Breast epithelium (tissue), 4 donors: ENCODE measurements around the gene STAM2. TPM values are rescaled to one million over a fixed set of nuclear protein-coding genes. Genes with fewer than 3 reads are reported as not detected.

ENCODE experiments used
- DNase-seq, 2 donors: peaks; one replicate each; pipeline ENCODE4 v3.0.0-alpha.2; 2019; ENCODE audit warnings: low spot score in 2 of 2
- H3K27ac ChIP-seq, 2 donors: fragments of 200-600 bp; sonication (generic) in 1 of 2; one replicate each; pipeline ENCODE4 v1.5.1; 2016 to 2019; ENCODE audit warnings: mild to moderate bottlenecking in 1 of 2
- H3K27me3 ChIP-seq, 2 donors: fragments of 200-600 bp; sonication (generic) in 1 of 2; one replicate each; pipeline versions ENCODE4 v1.5.1 to v1.6.0; 2017 to 2019; ENCODE audit warnings: control low read depth in 1 of 2, mild to moderate bottlenecking in 1 of 2
- H3K36me3 ChIP-seq: fragments of 200-600 bp; one replicate; pipeline ENCODE4 v1.5.1; 2019
- H3K4me1 ChIP-seq, 2 donors: fragments of 200-600 bp; sonication (generic); one replicate each; pipeline ENCODE4 v1.5.1; 2016 to 2019; ENCODE audit warnings: control low read depth in 1 of 2
- H3K4me3 ChIP-seq, 3 donors: fragments of 200-600 bp; sonication (generic); 1 replicate in 2 of 3; 2 replicates in 1 of 3; pipeline ENCODE4 v1.5.1; 2016 to 2019; ENCODE audit warnings: mild to moderate bottlenecking in 3 of 3, moderate library complexity in 2 of 3
- H3K9me3 ChIP-seq, 2 donors: fragments of 200-600 bp; sonication (generic) in 1 of 2; one replicate each; pipeline ENCODE4 v1.5.1; 2016 to 2019; ENCODE audit warnings: control low read depth in 1 of 2
- POLR2A ChIP-seq: fragments of 450-650 bp; IDR thresholded peaks from one replicate; pipeline ENCODE4 v1.6.1; 2016; ENCODE audit warnings: antibody characterized with exemption, mild to moderate bottlenecking, moderate library complexity
- POLR2AphosphoS5 ChIP-seq, 3 donors: sonication (generic); formaldehyde crosslinking; IDR thresholded peaks; one replicate each; pipeline ENCODE4 v1.6.1; 2017; ENCODE audit warnings: antibody characterized with exemption in 3 of 3
- intact Hi-C: fragments of 100-400 bp; cut with DNase I; formaldehyde crosslinking; loops from one replicate; pipeline ENCODE4 v1.15.1; 2023; ENCODE audit warnings: low total_unique reads
- total RNA-seq, 3 donors: library from RNA; depleted of rRNA; stranded (reverse); fragments of >200 nt; gene quantifications; one replicate each; pipeline ENCODE4 v1.1.0, GENCODE V29; 2016
- TF ChIP-seq, protein P1 (sequence below), 3 donors: fragments of 450-650 bp; IDR thresholded peaks; one replicate each; pipeline ENCODE4 v1.5.1; 2016 to 2017; ENCODE audit warnings: antibody characterized with exemption in 3 of 3, mild to moderate bottlenecking in 3 of 3, moderate library complexity in 3 of 3

The STAM2 gene
- 10 to 100 TPM; 31.4 to 73.8 (median 44.6) TPM for total RNA-seq

DNA sequence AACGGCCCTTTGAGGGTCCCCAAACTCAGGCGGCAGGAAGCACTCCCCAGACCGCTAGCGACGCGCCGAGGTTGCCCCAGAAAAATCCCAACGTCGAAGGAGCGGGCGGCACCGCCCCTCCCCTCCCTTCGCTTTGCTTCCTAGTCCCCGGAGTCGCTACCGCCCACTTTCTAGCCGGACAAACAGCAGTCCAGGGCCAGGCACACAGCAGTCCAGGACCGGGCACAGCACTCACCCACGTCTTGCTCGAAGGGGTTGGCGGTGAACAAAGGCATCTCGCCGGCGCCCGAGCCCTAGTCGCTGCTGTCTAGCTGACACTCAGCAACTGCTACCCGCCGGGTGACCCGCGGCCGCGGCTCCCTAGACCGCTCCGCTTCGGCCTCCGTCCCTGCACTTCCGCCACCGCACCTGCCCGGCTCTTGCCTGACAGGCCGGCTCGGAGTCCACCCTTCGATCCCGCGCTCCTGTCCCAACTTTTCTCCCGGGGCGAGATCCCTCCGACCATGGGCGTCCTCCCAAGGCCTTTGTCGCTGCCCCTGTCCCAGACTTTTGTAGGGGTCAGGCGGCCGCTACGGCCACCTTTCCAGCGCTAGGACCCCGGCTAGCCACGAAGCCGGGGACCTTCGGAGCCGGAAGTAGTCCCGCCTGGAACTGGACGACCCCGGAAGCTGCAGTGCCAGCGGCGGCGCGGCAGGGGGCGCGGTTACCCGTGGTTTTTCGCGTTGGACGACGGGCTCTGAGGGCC is at the start of gene STAM2:
TSS of gene STAM2 (minus strand) at position 396 of the 745 bp plus-strand sequence. CDS start at position 275, 121 bp downstream.
- Histone ChIP-seq H3K27ac (peak within 1 kb of the TSS; percentile 97), H3K36me3 (no peaks in the 10 kb centered on the region), H3K4me3 (peak within 1 kb of the TSS; percentile 80 to 87 (median 82)), H3K4me1 (peaks cover 0 to 4% of the 10 kb centered on the region in 2 donors), H3K27me3 (no peaks in the 10 kb centered on the region), H3K9me3 (no peaks in the 10 kb centered on the region)
- TF ChIP-seq POLR2A (peak; percentile 63), POLR2AphosphoS5 (IDR thresholded peaks at IDR 0.05) (peak; percentile 63 to 94 (median 80))
- TF ChIP-seq, protein P1, sequence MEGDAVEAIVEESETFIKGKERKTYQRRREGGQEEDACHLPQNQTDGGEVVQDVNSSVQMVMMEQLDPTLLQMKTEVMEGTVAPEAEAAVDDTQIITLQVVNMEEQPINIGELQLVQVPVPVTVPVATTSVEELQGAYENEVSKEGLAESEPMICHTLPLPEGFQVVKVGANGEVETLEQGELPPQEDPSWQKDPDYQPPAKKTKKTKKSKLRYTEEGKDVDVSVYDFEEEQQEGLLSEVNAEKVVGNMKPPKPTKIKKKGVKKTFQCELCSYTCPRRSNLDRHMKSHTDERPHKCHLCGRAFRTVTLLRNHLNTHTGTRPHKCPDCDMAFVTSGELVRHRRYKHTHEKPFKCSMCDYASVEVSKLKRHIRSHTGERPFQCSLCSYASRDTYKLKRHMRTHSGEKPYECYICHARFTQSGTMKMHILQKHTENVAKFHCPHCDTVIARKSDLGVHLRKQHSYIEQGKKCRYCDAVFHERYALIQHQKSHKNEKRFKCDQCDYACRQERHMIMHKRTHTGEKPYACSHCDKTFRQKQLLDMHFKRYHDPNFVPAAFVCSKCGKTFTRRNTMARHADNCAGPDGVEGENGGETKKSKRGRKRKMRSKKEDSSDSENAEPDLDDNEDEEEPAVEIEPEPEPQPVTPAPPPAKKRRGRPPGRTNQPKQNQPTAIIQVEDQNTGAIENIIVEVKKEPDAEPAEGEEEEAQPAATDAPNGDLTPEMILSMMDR (IDR thresholded peaks at IDR 0.05): peak; percentile 88 to 95 (median 90)
- DNase-seq: peak; percentile 85 to 93
- intact Hi-C loops: no loop called here

DNA sequence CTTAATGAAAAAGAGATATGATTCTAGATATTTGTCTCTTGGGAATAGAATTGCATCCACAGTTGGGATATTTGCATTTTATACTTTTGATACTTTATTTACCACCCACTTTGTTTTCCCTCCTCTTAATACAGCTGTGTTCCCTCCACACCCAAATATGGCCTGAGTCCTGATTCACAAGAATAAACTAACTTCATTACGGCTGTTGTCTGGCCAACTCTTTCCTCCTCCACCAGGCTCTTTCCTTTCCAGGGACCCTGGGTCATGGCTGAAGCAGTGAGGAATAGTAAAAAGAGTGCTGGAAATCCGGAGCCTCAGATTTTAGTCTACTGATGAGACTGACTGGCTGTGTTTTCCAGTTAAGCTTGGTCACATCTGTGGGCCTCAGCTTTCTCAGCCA is 48.4 kb upstream of the STAM2 start:
- Histone ChIP-seq H3K27me3 (no peaks in the 10 kb centered on the region), H3K9me3 (no peaks in the 10 kb centered on the region), H3K4me3 (no peak overlapping the region), H3K4me1 (peaks cover 0 to 14% of the 10 kb centered on the region in 2 donors), H3K27ac (peak overlapping the region; percentile 55 to 59), H3K36me3 (no peaks in the 10 kb centered on the region)
- intact Hi-C loops: no loop called here
- no peak for DNase-seq
- no peak for TF ChIP-seq POLR2A
- TF ChIP-seq, protein P1 (IDR thresholded peaks at IDR 0.05): no peak
- no peak for TF ChIP-seq POLR2AphosphoS5 (IDR thresholded peaks at IDR 0.05)

DNA sequence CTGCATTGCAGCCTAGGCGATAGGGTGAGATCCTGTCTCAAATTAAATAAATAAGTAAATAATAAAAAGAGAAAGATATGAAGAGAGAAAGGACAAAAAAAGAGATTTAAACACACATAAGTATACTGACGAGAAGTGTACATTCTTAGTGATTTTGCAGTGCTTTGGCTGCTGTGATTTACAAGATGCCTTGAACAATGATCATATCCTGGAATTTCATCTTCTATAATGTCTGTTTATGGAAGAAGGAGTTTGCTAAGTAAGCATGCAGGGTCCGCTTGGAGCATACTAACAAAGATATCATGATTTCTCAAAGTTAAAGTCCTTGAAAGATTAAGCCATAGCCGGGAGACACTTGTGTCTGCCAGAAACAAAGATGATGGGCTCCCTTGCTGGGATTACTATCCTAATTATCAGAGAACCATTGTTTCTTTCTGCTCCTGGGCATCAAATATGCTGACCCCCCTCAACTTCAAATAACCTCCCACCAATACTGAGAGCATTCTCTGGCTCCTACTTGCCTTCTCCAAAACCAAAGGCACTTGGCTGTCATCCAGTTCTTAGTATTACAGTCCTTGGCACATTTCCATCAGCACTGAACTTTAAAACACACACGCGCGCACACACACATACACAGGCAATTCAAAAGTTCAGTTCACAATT is 47.5 kb upstream of the STAM2 start:
- Histone ChIP-seq H3K4me3 (no peak overlapping the region), H3K27ac (no peak overlapping the region), H3K9me3 (no peaks in the 10 kb centered on the region), H3K4me1 (peaks cover 0 to 14% of the 10 kb centered on the region in 2 donors), H3K27me3 (no peaks in the 10 kb centered on the region), H3K36me3 (no peaks in the 10 kb centered on the region)
- intact Hi-C loops: no loop called here
- TF ChIP-seq, protein P1 (IDR thresholded peaks at IDR 0.05): no peak
- TF ChIP-seq POLR2A (no peak), POLR2AphosphoS5 (IDR thresholded peaks at IDR 0.05) (no peak)
- DNase-seq: peak in 1 of 2 donors; percentile 31

DNA sequence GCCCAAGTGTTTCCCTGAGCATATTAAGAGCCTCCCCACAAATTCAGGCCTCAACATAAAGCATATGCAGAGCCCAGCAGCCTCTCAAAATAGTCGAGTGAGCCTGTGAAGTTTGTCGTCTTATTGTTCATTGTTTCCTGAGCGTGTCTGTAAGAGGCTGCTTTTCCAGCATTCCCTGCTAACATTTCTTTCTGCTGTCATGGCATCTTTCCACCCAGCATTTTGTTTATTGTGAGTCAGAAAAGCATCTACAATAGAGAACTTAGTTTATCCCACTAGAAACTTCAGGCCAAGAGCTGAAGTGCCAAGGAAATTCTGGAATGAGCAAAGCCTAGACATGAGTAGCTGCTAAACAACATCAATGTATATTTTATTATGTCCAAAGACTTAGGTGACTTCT is 46.3 kb upstream of the STAM2 start:
- DNase-seq: no peak
- no peak for TF ChIP-seq POLR2A
- H3K27ac ChIP-seq: no peak overlapping the region
- intact Hi-C loops: no loop called here
- H3K4me1 ChIP-seq: peaks cover 0 to 14% of the 10 kb centered on the region in 2 donors
- H3K4me3 ChIP-seq: no peak overlapping the region
- H3K27me3 ChIP-seq: no peaks in the 10 kb centered on the region
- H3K9me3 ChIP-seq: no peaks in the 10 kb centered on the region
- H3K36me3 ChIP-seq: no peaks in the 10 kb centered on the region

DNA sequence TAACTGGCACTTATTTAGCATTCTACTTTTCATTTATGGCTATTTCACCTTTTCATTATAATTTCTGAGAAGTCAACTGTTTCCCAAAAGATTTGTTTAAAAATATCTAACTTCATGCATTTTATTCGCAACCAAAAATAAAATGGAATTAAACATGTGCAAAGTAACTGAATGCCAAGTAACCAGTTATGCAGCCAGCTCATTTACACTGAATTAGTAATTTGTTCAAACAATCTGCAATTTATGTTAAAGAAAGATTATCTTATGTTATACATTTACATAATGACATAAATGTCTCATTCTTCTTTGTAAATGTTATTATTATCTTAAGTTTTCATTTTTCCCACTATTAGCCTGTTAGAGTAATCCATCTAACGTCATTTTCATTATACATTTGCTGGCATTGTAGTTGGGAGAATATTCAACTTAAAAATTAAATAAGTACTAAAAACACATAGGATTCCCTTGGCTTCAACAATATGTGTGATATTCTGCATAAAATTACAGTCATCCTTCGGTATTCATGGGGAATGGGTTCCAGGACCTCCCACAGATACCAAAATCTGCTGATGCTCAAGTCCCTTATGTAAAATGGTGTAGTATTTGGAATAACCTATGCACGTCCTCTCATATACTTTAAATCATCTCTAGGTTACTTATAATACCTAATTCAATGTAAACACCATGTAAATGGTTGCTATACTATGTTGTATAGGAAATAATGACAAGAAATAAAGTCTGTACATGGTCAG is 43.7 kb upstream of the STAM2 start:
- Histone ChIP-seq H3K27ac (no peak overlapping the region), H3K4me1 (peaks cover 0 to 12% of the 10 kb centered on the region in 2 donors), H3K4me3 (no peak overlapping the region), H3K9me3 (no peaks in the 10 kb centered on the region), H3K36me3 (no peaks in the 10 kb centered on the region), H3K27me3 (no peaks in the 10 kb centered on the region)
- TF ChIP-seq POLR2AphosphoS5 (IDR thresholded peaks at IDR 0.05) (no peak), POLR2A (no peak)
- TF ChIP-seq, protein P1 (IDR thresholded peaks at IDR 0.05): no peak
- DNase-seq: no peak
- intact Hi-C loops: no loop called here
